Activated CD4-positive, alpha-beta T cell treated with anti-CD3 and anti-CD28 coated beads for 24 hours (primary cell): Measurements from ENCODE around the gene RUBCNL.
A peak's percentile ranks its signal among the peaks of the same experiment; 100 is the strongest.
"Not testable (repeated sequence)": the region's sequence is repeated elsewhere in the genome, so short reads cannot be mapped to it uniquely, and the experiment has no call there.

ENCODE experiments used
- DNase-seq, 2 donors: peaks; one replicate each; pipeline ENCODE4 v3.0.0-alpha.2; 2020; ENCODE audit warnings: low read depth in 2 of 2

Gene RUBCNL

GRCh38 chr13:46387064-46387851 is at the start of gene RUBCNL:
Gene RUBCNL (minus strand): TSS chr13:46387252. CDS start chr13:46372475, 14,777 bp downstream.
- peak; percentile 6 to 31 for DNase-seq

GRCh38 chr13:46429558-46429957 is 42.5 kb upstream of the RUBCNL start:
- DNase-seq: not testable (repeated sequence)

GRCh38 chr13:46405457-46405856 is 18.4 kb upstream of the RUBCNL start:
- DNase-seq: no peak

GRCh38 chr13:46404733-46405100 is 17.7 kb upstream of the RUBCNL start:
- DNase-seq: no peak

- DNase-seq: no peak
Observed at GRCh38 chr13:46403851-46404732, 17.0 kb upstream of the RUBCNL start.

- DNase-seq: no peak
Observed at GRCh38 chr13:46402178-46402577, 15.1 kb upstream of the RUBCNL start.

GRCh38 chr13:46401432-46401831 is 14.4 kb upstream of the RUBCNL start:
- no peak for DNase-seq

GRCh38 chr13:46396341-46396740 is 9.3 kb upstream of the RUBCNL start:
- no peak for DNase-seq

- no peak for DNase-seq
Observed at GRCh38 chr13:46392967-46393366, 5.9 kb upstream of the RUBCNL start.

GRCh38 chr13:46389457-46390451 is 2.7 kb upstream of the RUBCNL start:
- no peak for DNase-seq

- DNase-seq: no peak
Observed at GRCh38 chr13:46388846-46389245, 1.8 kb upstream of the RUBCNL start.

- no peak for DNase-seq
Observed at GRCh38 chr13:46388308-46388707, 1.3 kb upstream of the RUBCNL start.

- DNase-seq: no peak
Observed at GRCh38 chr13:46386392-46387063, 524 bp downstream of the RUBCNL start.

- DNase-seq: no peak
Observed at GRCh38 chr13:46385946-46386345, 1.1 kb downstream of the RUBCNL start.

GRCh38 chr13:46383383-46383782 is 3.7 kb downstream of the RUBCNL start:
- no peak for DNase-seq

- DNase-seq: no peak
Observed at GRCh38 chr13:46382224-46382623, 4.8 kb downstream of the RUBCNL start.

- DNase-seq: no peak
Observed at GRCh38 chr13:46380242-46380641, 6.8 kb downstream of the RUBCNL start.

GRCh38 chr13:46379611-46380010 is 7.4 kb downstream of the RUBCNL start:
- no peak for DNase-seq

GRCh38 chr13:46378411-46378810 is 8.6 kb downstream of the RUBCNL start:
- DNase-seq: no peak

GRCh38 chr13:46377554-46377953 is 9.5 kb downstream of the RUBCNL start:
- DNase-seq: no peak

GRCh38 chr13:46374710-46375109 is 12.3 kb downstream of the RUBCNL start:
- DNase-seq: no peak
